ENCODE results near the gene MLF2.
A peak's percentile ranks its signal among the peaks of the same experiment; 100 is the strongest.

Gene MLF2, protein sequence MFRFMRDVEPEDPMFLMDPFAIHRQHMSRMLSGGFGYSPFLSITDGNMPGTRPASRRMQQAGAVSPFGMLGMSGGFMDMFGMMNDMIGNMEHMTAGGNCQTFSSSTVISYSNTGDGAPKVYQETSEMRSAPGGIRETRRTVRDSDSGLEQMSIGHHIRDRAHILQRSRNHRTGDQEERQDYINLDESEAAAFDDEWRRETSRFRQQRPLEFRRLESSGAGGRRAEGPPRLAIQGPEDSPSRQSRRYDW

DNA sequence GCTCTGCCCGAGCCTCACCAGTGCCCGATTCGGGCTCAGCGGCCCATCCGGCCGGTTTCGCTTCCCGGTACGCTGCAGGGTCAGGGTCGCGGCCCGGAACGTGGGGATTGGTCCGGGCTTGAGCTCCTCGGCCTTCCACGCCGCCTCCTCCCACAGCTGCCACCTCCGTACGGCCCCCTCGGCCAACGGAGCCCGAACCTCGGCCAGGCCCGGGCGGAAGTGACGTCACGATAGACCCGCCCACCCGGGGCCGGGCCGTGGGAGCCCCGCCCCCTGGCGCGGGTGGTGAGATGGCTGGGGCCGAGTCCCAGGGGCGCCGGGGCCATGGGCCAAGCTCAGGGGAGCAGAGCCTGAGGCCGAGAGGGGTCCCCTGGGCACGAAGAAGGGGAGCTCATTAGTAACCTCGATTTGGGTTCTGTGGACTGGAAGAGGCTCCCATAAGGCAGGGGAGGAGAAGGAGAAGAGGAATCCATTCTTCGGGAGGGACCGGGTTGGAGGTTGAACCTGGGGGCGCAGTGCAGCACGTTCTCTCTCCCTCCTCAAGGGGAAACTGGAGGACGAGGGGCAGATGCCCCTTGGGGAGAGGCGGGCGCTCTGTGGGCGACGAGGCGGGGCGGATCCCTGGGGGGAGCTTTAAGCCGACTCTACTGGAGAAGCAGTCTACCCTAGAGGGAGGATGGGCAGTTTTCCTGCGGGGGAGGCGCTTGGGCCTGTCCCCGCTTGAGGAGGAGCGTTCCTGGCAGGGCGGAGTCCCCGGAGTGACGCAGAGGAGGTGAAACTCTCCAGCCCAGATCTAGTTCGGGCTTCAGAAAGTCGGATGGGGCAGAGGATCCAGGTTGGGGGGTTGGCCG lies at the start of gene MLF2:
TSS of gene MLF2 (minus strand) at position 221 of the 851 bp plus-strand sequence. CDS start 807 bp downstream, outside the sequence.
- DNase-seq, result peak; percentile 76

- DNase-seq, result no peak
Measured at GRCh38 chr12:6799147-6799546, 46.2 kb upstream of the MLF2 start.

DNA sequence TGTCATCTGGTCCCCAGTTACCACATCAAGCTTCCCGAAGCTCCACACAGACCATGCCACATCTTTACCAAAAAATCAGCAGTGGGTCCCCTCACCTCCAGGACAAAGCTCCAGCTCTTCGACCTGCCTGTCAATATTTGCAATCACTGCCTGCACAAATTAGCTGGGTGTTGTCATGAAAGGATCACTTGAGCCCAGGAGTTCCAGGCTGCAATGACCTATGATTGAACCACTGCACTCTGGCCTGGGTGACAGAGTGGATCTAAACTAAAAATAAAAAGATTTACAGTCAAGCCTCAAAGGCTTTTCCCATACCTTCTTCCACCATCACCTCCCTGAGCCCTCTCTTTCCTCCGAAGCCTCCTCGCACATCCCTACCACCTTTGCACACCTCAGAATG lies 43.6 kb upstream of the MLF2 start:
- DNase-seq, result no peak

DNA sequence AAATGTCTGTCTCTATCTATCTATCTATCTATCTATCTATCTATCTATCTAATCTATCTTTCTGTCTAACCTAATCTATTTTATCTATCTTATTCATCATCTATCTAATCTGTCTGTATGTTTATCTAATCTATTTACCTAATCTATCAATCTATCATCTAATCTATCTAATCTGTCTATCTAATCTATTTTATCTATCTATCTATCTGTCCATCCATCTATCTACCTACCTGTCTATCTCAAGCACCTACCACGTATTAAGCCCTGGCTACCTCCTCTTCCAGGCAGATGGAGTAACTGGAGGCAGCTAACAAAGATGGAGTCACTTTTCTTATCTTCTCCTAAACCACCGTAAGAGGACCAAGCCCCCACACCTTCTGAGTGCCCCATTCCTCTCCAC lies 42.1 kb upstream of the MLF2 start:
- DNase-seq, result no peak

DNA sequence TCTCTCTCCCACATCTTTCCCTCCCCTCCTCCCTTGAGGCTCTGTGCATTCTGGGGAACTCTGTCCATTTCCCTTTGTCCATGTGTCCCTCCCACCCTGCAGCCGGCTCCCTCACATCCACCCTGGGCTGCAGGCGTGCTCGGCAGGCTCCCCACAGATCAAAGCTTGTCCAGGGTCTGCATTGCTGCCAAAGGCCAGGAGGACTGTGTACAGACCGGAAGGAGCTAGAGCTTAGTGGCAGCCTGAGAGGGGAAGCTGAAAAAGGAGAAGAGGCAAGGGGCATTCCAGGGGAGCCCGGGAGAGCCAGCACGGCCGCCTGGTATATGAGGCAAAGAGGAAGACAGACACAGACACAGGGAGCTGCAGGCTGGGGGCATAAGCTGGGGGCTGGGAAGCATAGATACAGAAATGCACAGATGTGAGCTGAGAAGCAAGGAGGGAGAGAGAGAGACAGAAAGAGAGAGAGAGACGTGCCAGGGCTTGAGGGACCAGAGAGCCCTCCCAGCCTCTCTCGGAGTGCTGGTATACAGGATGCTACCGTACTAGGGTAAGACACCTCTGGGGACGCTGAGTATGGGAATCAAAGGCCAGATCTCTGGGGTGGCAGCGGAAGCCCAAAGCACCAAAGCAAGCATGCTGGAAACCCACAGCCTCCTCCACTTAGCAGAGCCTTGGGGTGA lies 39.7 kb upstream of the MLF2 start:
- DNase-seq, result no peak

DNA sequence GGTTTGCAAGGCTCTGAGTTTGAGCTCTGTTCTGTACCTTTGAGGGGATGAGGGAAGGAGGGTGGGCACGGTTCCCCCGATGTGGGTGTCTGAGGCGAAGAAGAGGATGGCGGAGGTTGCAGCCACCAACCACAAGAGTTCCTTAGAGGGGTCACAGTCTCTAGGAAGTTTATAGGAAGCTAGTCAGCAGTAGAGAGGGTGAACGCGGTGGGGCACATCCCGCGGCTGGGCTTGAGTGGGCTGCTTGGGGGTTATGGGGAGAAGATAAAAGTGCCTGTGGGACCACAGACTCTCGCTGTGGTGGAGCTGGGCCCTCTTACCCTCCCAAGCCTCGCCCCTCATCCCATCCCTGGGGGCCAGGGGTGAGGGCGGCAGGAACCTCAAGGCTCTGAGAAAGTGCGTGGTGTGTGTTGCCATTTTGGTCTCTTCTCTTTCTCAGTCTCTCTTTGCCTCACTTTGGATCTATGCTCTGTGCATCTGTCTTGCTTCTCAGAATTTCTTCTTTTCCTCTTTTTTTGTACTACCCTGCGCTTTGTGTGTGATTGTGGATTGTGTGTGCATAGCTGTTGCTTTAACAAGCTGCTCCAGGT lies 39.1 kb upstream of the MLF2 start:
- DNase-seq, result no peak

GRCh38 chr12:6790496-6791150 lies 37.7 kb upstream of the MLF2 start:
- DNase-seq, result no peak

DNA sequence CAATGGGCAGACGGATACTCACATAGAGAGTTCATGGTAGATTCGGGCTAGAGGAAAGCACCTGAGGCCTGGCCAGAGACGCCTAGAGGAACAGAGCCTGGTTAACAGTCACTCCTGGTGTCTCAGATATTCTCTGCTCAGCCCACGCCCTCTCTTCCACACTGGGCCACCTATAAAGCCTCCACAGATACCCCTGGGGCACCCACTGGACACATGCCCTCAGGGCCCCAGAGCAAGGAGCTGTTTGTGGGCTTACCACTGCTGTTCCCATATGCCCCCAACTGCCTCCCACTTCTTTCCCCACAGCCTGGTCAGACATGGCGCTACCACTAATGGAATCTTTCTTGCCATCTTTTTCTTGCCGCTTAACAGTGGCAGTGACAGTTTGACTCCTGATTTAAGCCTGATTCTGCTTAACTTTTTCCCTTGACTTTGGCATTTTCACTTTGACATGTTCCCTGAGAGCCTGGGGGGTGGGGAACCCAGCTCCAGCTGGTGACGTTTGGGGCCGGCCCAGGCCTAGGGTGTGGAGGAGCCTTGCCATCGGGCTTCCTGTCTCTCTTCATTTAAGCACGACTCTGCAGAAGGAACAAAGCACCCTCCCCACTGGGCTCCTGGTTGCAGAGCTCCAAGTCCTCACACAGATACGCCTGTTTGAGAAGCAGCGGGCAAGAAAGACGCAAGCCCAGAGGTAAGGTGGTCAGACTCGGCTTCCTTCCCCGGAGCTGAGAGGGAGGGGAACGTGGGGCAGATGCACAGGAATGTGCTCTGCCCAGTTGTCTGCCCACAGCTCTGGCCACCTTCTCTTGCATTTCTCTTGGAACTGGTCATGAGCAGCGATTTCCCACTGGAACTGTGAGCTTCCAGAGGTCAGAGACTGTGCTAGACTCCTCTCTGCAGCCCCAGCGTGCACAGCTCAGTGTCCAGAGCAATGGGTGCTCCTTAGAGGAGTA lies 36.3 kb upstream of the MLF2 start, which contains the start of gene CD4:
TSS of gene CD4 (plus strand) at position 557 of the 953 bp plus-strand sequence. CDS start 10,611 bp downstream, outside the sequence.
- DNase-seq, result no peak

DNA sequence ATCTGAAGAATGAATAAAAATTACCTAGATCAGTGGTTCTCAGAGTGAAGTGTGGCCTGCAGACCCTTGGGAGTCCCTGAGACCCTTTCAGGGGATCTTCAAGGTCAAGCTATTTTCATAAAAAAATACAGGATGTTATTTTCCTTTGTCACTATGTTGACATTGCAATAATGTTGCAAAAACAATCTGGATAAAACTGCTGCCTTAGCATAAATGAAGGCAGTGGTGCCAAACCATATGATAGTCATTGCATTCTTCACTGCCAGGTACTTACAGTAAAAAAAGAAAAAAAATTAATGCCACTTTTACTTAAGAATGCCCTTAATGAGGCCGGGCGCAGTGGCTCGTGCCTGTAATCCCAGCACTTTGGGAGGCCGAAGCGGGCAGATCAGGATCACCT lies 34.4 kb upstream of the MLF2 start:
- no peak for DNase-seq

- no peak for DNase-seq
Measured at GRCh38 chr12:6786416-6787094, 33.6 kb upstream of the MLF2 start.

GRCh38 chr12:6784761-6785160 lies 31.8 kb upstream of the MLF2 start:
- no peak for DNase-seq

- no peak for DNase-seq
Measured at GRCh38 chr12:6784296-6784695, 31.4 kb upstream of the MLF2 start.

GRCh38 chr12:6783828-6784227 lies 30.9 kb upstream of the MLF2 start:
- no peak for DNase-seq

GRCh38 chr12:6782850-6783566 lies 30.1 kb upstream of the MLF2 start:
- no peak for DNase-seq

DNA sequence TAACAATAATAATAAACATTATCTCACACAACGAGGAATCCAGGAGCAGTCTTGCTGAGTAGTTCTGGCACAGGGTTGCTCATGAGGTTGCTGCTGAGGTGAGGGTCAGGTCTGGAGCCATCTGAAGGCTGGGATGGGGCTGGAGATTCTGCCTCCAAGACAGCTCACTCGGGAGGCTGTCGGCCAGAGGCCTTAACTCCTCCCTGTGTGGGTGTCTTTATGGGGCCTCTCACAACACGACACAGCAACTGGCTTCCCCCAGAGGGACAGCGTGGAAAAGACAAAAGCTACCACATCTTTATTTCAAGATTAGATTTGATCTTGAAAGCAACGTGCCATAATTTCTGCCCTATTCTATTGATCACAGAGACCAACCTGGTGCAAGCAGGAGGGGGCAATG lies 29.2 kb upstream of the MLF2 start:
- no peak for DNase-seq

- no peak for DNase-seq
Measured at GRCh38 chr12:6780573-6780972, 27.6 kb upstream of the MLF2 start.

GRCh38 chr12:6779708-6780432 lies 26.9 kb upstream of the MLF2 start:
- DNase-seq, result no peak

GRCh38 chr12:6778574-6779550 lies 25.9 kb upstream of the MLF2 start:
- DNase-seq, result peak; percentile 69 to 78

Data from SHP77 (cell line).